Uterus (tissue), 4 donors: Measurements from ENCODE around the gene MACROD1. TPM values are rescaled to one million over a fixed set of nuclear protein-coding genes. Genes with fewer than 3 reads are reported as not detected.

Experiments used
- DNase-seq, 2 donors: peaks; one replicate each; pipeline ENCODE4 v3.0.0-alpha.2; 2019 to 2020
- H3K27ac ChIP-seq, 2 donors: fragments of 200-600 bp; sonication (generic); 1 replicate in 1 of 2; 2 replicates in 1 of 2; pipeline ENCODE4 v1.5.1; 2016 to 2018
- H3K27me3 ChIP-seq, 2 donors: fragments of 200-600 bp; sonication (generic); one replicate each; pipeline ENCODE4 v1.5.1; 2018 to 2019; ENCODE audit warnings: control low read depth in 1 of 2
- H3K36me3 ChIP-seq, 2 donors: fragments of 200-600 bp; sonication (generic); one replicate each; pipeline ENCODE4 v1.5.1; 2019; ENCODE audit warnings: control low read depth in 1 of 2
- H3K4me1 ChIP-seq, 2 donors: fragments of 200-600 bp; sonication (generic); one replicate each; pipeline ENCODE4 v1.5.1; 2018 to 2019; ENCODE audit warnings: control low read depth in 1 of 2
- H3K4me3 ChIP-seq, 2 donors: fragments of 200-600 bp; sonication (generic); 1 replicate in 1 of 2; 2 replicates in 1 of 2; pipeline ENCODE4 v1.5.1; 2018 to 2019; ENCODE audit warnings: mild to moderate bottlenecking in 1 of 2
- H3K9me3 ChIP-seq, 2 donors: fragments of 200-600 bp; sonication (generic); one replicate each; pipeline ENCODE4 v1.5.1; 2019; ENCODE audit warnings: control low read depth in 1 of 2
- POLR2A ChIP-seq, 2 donors: fragments of 450-650 bp; IDR thresholded peaks; one replicate each; pipeline ENCODE4 v1.6.1; 2016; ENCODE audit warnings: antibody characterized with exemption in 2 of 2, mild to moderate bottlenecking in 1 of 2, moderate library complexity in 1 of 2
- intact Hi-C: fragments of 100-400 bp; cut with DNase I; formaldehyde crosslinking; loops from one replicate; pipeline ENCODE4 v1.15.1; 2023; ENCODE audit warnings: low total_unique reads
- total RNA-seq, 4 donors: library from RNA; depleted of rRNA in 3 of 4; stranded (reverse); fragments of >200 nt in 3 of 4; gene quantifications; one replicate each; pipeline versions ENCODE4 v1.1.0 to v1.2.4, GENCODE V29; 2014 to 2023
- TF ChIP-seq, protein P1 (sequence below), 4 experiments: fragments of 200-600 bp in 2 of 4; fragments of 450-650 bp in 2 of 4; sonication (generic) in 2 of 4; IDR thresholded peaks; one replicate each; pipeline ENCODE4 v1.5.1; 2016 to 2019; ENCODE audit warnings: antibody characterized with exemption in 4 of 4, mild to moderate bottlenecking in 2 of 4, moderate library complexity in 1 of 4
- donor health status: DM: yes; HTN: yes; CAD: no.

MACROD1 gene
- total RNA-seq, 4 donors from 2014 or later = 1.8 to 27.1 (median 6.6) TPM

DNA sequence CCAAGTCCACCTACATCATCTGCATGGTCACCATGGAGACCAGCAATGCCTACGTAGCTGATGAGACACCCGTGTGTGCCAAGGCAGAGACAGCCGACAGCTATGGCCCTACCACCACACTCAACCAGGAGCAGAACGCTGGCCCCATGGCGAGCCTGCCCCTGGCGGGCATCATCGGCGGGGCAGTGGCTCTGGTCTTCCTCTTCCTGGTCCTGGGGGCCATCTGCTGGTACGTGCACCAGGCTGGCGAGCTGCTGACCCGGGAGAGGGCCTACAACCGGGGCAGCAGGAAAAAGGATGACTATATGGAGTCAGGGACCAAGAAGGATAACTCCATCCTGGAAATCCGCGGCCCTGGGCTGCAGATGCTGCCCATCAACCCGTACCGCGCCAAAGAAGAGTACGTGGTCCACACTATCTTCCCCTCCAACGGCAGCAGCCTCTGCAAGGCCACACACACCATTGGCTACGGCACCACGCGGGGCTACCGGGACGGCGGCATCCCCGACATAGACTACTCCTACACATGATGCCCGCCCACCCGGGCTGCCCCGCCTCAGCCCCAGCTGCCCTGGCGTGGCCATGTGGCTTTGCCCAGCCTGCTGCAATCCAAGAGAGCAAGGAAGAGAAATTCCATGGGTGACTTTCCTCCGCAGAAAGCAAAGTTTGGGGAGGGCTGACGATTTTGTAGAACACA lies 48.0 kb downstream of the MACROD1 start:
- no peaks in the 10 kb centered on the region for H3K27me3 ChIP-seq
- no peak overlapping the region for H3K27ac ChIP-seq
- intact Hi-C loops = no loop called here
- no peak for DNase-seq
- no peak for TF ChIP-seq POLR2A (IDR thresholded peaks at IDR 0.05)
- TF ChIP-seq, protein P1, sequence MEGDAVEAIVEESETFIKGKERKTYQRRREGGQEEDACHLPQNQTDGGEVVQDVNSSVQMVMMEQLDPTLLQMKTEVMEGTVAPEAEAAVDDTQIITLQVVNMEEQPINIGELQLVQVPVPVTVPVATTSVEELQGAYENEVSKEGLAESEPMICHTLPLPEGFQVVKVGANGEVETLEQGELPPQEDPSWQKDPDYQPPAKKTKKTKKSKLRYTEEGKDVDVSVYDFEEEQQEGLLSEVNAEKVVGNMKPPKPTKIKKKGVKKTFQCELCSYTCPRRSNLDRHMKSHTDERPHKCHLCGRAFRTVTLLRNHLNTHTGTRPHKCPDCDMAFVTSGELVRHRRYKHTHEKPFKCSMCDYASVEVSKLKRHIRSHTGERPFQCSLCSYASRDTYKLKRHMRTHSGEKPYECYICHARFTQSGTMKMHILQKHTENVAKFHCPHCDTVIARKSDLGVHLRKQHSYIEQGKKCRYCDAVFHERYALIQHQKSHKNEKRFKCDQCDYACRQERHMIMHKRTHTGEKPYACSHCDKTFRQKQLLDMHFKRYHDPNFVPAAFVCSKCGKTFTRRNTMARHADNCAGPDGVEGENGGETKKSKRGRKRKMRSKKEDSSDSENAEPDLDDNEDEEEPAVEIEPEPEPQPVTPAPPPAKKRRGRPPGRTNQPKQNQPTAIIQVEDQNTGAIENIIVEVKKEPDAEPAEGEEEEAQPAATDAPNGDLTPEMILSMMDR (IDR thresholded peaks at IDR 0.05) = no peak
- no peaks in the 10 kb centered on the region for H3K36me3 ChIP-seq
- no peak overlapping the region for H3K4me3 ChIP-seq
- no peaks in the 10 kb centered on the region for H3K9me3 ChIP-seq
- H3K4me1 ChIP-seq = no peaks in the 10 kb centered on the region

DNA sequence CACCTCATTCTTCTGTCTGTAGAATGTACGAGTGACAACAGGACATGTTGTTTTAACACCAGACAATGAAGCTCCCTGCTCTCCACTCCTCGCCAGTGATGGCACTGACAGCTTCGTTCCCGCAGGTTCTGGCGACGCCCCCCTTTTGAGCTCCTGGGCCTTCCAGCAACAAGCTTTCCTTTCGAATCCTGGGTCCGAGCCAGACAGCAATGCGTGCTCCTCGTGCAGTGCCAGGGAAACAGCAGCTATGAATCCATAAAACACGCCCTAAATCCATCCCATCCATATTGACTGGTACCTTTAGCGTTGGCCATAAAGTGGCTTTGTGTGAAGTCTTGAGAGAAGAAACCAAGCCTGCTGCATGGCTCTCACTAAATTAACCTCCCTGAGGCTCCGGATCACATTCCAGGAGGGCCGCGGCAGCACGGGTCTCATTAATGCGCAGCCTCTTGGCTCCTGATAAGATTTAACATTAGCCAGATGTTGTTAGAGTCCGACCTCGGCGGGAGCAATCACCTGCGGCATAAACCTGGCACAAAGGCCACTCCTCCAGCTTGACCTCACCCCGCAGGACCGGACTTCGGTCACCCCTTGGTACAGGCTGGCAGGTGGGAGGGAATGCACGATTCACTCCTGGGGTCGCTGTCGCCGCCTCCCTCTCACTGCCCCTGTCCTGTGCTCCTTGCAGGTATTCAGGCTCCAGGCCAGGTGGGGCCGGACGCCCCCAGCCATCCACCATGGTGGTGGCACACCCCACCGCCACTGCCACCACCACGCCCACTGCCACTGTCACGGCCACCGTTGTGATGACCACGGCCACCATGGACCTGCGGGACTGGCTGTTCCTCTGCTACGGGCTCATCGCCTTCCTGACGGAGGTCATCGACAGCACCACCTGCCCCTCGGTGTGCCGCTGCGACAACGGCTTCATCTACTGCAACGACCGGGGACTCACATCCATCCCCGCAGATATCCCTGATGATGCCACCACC lies 50.1 kb downstream of the MACROD1 start:
- H3K27me3 ChIP-seq = no peaks in the 10 kb centered on the region
- DNase-seq = no peak
- TF ChIP-seq, protein P1 (IDR thresholded peaks at IDR 0.05) = no peak
- no peak for TF ChIP-seq POLR2A (IDR thresholded peaks at IDR 0.05)
- no peak overlapping the region for H3K4me3 ChIP-seq
- H3K27ac ChIP-seq = no peak overlapping the region
- no peaks in the 10 kb centered on the region for H3K9me3 ChIP-seq
- intact Hi-C loops = no loop called here
- H3K4me1 ChIP-seq = no peaks in the 10 kb centered on the region
- no peaks in the 10 kb centered on the region for H3K36me3 ChIP-seq

DNA sequence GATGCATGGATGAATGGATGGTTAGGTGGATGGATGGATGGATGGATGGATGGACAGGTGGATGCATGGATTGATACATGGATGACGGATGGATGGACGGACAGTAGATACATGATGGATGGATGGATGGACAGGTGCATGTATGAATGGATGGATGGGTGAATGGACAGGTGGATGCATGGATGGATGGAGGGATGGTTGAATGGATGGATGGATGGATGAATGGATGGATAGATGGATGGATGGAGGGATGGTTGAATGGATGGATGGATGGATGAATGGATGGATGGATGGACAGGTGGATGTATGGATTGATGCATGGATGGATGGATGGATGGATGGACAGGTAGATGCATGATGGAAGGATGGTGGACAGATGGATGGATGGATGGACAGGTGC lies 51.7 kb downstream of the MACROD1 start:
- Histone ChIP-seq H3K4me1 (no peaks in the 10 kb centered on the region), H3K27ac (no peak overlapping the region), H3K9me3 (no peaks in the 10 kb centered on the region), H3K4me3 (no peak overlapping the region), H3K36me3 (no peaks in the 10 kb centered on the region), H3K27me3 (no peaks in the 10 kb centered on the region)
- intact Hi-C loops = no loop called here
- no peak for DNase-seq
- TF ChIP-seq POLR2A (IDR thresholded peaks at IDR 0.05) = no peak
- TF ChIP-seq, protein P1 (IDR thresholded peaks at IDR 0.05) = no peak

DNA sequence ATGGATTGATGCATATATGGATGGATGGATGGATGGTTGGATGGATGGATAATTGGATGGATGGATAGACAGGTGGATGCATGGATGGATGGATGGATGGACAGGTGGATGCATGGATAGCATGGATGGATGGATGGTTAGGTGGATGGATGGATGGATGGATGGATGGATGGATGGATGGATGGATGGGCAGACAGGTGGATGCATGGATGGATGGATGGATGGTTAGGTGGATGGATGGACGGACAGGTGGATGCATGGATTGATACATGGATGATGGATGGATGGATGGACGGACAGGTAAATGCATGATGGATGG lies 52.5 kb downstream of the MACROD1 start:
- no peaks in the 10 kb centered on the region for H3K27me3 ChIP-seq
- DNase-seq = no peak
- H3K27ac ChIP-seq = no peak overlapping the region
- TF ChIP-seq, protein P1 (IDR thresholded peaks at IDR 0.05) = no peak
- no peak for TF ChIP-seq POLR2A (IDR thresholded peaks at IDR 0.05)
- H3K36me3 ChIP-seq = no peaks in the 10 kb centered on the region
- no peak overlapping the region for H3K4me3 ChIP-seq
- intact Hi-C loops = no loop called here
- H3K9me3 ChIP-seq = no peaks in the 10 kb centered on the region
- H3K4me1 ChIP-seq = no peaks in the 10 kb centered on the region
